Measurements from ENCODE around the gene RREB1. TPM values are rescaled to one million over a fixed set of nuclear protein-coding genes. Genes with fewer than 3 reads are reported as not detected.

RREB1 gene
- 8.5 and 16.2 TPM in 2 replicates for total RNA-seq (2014; rRNA removed; shearing (Covaris generic))

GRCh38 chr6:7107578-7108195, at the start of gene RREB1:
TSS of gene RREB1 (plus strand) at chr6:7107961. CDS start at chr6:7181912, 73,951 bp downstream.
- peak; percentile 71 for DNase-seq (ENCODE audit: low read depth)

GRCh38 chr6:7058250-7058923, 49.4 kb upstream of the RREB1 start:
- peak; percentile 100 for DNase-seq (ENCODE audit: low read depth)

GRCh38 chr6:7060769-7061516, 46.8 kb upstream of the RREB1 start:
- no peak for DNase-seq (ENCODE audit: low read depth)

GRCh38 chr6:7062451-7063162, 45.2 kb upstream of the RREB1 start:
- DNase-seq (ENCODE audit: low read depth) = no peak

- DNase-seq (ENCODE audit: low read depth) = no peak
Measured at GRCh38 chr6:7067305-7067704, 40.5 kb upstream of the RREB1 start.

- DNase-seq (ENCODE audit: low read depth) = no peak
Measured at GRCh38 chr6:7071405-7071804, 36.4 kb upstream of the RREB1 start.

GRCh38 chr6:7073082-7073820, 34.5 kb upstream of the RREB1 start:
- no peak for DNase-seq (ENCODE audit: low read depth)

GRCh38 chr6:7073821-7074525, 33.8 kb upstream of the RREB1 start:
- no peak for DNase-seq (ENCODE audit: low read depth)

- no peak for DNase-seq (ENCODE audit: low read depth)
Measured at GRCh38 chr6:7074870-7075269, 32.9 kb upstream of the RREB1 start.

GRCh38 chr6:7075341-7076000, 32.3 kb upstream of the RREB1 start:
- DNase-seq (ENCODE audit: low read depth) = no peak

- DNase-seq (ENCODE audit: low read depth) = no peak
Measured at GRCh38 chr6:7077856-7078255, 29.9 kb upstream of the RREB1 start.

GRCh38 chr6:7078856-7079255, 28.9 kb upstream of the RREB1 start:
- DNase-seq (ENCODE audit: low read depth) = no peak

GRCh38 chr6:7080311-7080710, 27.4 kb upstream of the RREB1 start:
- DNase-seq (ENCODE audit: low read depth) = no peak

- DNase-seq (ENCODE audit: low read depth) = peak; percentile 66
Measured at GRCh38 chr6:7085911-7086310, 21.9 kb upstream of the RREB1 start.

GRCh38 chr6:7086488-7086887, 21.3 kb upstream of the RREB1 start:
- DNase-seq (ENCODE audit: low read depth) = peak; percentile 51

GRCh38 chr6:7087066-7087465, 20.7 kb upstream of the RREB1 start:
- DNase-seq (ENCODE audit: low read depth) = peak; percentile 61

- no peak for DNase-seq (ENCODE audit: low read depth)
Measured at GRCh38 chr6:7087491-7087979, 20.2 kb upstream of the RREB1 start.

- no peak for DNase-seq (ENCODE audit: low read depth)
Measured at GRCh38 chr6:7088076-7088742, 19.6 kb upstream of the RREB1 start.

- no peak for DNase-seq (ENCODE audit: low read depth)
Measured at GRCh38 chr6:7098993-7099392, 8.8 kb upstream of the RREB1 start.

All from M059J (cell line).